NCI-H1436 treated with DMSO at 0.1 percent for 48 hours (cell line): ENCODE results near the gene ADCY5.

Source experiments
- DNase-seq: peaks from one replicate; lab custom pipeline; 2025; lab: John Stamatoyannopoulos, UW

Gene ADCY5

DNA sequence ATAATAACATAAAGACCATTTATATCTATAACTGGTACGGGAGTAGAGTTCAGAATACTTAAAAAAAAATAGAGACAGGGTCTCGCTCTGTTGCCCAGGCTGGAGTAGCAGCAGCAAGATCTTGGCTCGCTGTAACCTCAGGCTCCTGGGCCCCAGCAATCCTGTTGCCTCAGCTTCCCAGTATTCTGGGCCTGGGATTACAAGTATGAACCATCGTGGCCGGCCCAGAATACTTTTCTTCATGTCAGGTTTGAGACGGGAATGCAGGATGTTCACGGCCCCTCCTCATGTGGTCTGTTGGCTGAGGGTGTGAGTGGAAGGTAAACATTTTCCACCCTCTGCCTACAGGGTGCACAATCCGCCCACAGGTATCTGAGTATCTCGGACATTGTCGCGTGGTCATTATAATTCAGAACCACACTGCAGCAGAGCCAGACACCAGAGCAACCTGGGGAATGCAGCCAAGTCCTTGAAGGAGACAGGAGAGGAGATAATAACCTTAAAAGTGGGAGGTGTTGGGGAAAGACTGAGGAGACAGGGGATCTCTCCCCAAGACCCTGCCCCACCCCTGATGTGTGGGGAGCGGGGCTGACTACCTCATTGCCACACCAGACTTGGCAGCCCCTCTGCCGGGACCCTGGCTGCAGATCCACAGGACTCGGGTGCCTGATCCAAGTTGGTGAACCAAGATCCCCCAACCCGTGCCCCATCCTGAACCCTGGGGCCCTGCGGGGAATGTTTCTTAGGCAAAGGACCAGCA is 106.8 kb downstream of the ADCY5 start:
- no peak for DNase-seq

GRCh38 chr3:123340336-123340735 is 108.6 kb downstream of the ADCY5 start:
- no peak for DNase-seq

DNA sequence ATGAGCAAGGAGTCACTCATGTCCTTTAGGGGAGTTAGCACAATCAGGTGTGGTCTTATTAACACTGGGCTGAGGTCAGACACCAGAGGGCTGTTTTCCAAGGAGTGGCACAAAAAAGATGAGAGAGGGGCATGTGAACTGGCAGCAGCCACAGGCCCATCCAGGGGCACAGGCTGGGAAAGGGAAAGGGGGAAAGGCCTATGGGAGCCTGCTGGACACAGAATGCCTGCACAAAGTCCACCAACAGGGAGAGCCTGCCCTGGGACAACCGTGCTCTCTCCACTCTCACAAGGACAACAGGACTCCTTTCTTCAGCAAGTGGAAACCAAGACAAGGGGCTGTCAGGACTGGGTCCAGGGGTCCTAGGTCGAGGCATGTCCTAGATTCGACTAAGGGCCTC is 109.6 kb downstream of the ADCY5 start:
- DNase-seq = no peak

GRCh38 chr3:123338620-123339061 is 110.2 kb downstream of the ADCY5 start:
- no peak for DNase-seq

GRCh38 chr3:123337948-123338619 is 110.8 kb downstream of the ADCY5 start:
- DNase-seq = no peak

DNA sequence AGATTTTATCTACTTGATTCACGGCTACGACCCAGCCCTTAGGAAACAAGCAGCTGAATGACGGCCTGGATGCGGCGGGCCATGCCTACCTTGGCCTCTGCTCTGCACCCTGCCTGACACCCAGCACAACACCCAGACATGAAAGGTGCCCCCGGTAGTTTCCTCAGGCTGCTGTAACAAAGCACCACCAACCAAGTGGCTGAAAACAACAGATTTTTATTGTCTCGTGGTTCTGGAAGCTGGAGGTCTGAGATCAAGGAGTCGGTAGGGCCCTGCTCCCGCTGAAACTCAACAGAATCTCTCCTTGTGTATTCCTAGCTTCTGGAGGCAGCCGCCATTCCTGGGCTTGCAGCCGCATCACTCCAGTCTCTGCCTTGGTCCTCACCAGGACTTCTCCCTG is 111.7 kb downstream of the ADCY5 start:
- no peak for DNase-seq

- DNase-seq = no peak
Observed at GRCh38 chr3:123336441-123336851, 112.4 kb downstream of the ADCY5 start.

DNA sequence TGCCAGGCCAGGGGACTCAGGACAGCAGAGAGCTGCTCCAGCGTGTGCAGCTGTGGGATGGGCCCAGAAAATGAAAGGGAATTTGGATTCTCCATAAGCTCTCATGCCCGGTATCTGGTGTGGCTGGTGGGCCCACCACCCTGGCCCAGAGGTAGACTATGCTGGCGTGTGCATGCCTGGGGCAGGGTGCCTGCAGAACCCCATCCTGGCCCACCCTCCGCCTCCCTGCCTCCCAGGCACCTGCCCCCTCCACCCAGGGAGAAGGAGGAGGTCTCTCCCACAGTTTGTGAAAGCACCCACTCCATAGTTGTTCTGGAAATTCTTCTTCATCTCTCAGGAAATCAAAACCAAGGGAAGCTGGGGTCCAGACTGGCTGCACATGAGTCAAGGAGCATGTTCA is 112.9 kb downstream of the ADCY5 start:
- no peak for DNase-seq

- no peak for DNase-seq
Observed at GRCh38 chr3:123335007-123335670, 113.8 kb downstream of the ADCY5 start.

DNA sequence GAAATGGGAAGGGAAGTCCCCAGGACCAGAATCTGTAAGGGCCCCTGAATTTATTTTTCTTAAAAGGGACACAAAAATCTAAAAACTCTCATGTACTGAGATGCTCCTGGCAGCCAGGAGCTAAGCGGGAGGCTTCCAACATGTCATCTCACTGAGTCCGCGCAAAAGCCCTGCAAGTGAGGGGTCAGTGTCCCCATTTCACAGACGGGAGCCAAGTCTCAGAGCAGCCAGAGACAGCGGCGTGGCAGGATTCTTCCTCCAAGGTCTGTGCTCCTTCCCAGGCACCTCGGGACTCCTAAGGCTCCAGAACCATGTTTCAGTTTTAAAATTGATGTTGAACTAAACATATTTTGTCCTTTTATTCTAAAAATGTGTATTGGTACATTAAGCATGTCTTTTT is 114.8 kb downstream of the ADCY5 start:
- no peak for DNase-seq

DNA sequence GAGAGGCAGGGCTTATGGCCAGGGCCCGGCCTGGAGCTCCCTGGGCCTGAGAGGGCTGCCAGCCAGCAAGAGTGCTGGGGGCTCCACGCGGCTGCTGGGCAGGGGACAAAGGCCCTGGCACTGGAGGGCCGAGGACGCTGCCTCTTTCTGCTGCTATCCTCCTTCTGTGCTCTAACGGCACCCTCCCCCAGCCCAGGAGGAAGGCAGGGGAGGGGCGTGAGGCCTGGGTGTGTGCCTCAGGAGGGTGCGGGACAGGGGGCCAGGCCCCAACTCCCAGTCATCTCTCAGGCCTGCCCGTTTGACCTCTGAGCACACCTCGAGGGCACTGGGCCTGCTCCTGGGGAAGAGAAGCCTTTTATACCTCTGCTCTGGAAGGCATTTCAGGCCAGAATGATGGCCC is 115.5 kb downstream of the ADCY5 start:
- DNase-seq = no peak

GRCh38 chr3:123332124-123332641 is 116.7 kb downstream of the ADCY5 start:
- no peak for DNase-seq

DNA sequence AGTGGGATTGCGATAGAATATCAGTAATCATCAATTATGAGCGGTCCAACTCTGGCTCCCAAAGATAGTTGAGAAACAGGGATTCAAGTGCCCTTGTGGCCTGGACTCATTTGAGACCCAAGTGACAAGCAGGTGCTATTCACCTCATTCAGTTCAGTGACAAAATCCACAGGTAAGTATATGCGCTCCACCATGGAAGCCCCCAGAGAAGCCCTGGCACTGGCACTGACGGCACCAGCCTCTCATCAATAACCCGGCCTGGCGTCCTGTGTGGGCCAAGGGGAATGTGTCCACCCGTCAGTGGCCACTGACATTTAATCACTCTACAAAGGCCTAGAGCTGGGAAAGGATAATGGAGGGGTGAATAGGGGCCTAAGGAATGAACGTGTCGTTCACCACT is 117.2 kb downstream of the ADCY5 start:
- no peak for DNase-seq

DNA sequence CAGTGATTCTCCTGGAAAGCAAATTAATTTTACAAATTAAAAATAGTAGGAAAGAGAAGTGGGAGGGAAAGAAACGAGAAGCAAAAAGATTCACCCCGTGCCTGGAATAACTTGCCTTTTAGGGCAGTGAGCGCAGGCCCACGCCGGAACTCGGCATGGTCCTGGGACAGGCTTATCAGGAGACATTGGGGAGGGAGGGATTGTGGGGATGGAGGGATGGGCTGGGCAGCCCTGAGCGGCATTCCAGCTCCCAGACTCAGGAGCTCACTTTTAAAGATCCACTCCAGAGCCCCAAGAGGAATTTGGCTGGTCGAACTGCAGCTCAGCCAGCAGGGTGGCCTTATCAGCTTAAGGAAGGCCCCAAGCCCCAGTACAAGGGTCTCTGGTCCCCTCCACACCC is 117.9 kb downstream of the ADCY5 start:
- DNase-seq = no peak

- DNase-seq = no peak
Observed at GRCh38 chr3:123330441-123330991, 118.4 kb downstream of the ADCY5 start.

GRCh38 chr3:123329636-123330340 is 119.1 kb downstream of the ADCY5 start:
- no peak for DNase-seq

GRCh38 chr3:123328851-123329635 is 119.8 kb downstream of the ADCY5 start:
- DNase-seq = no peak

DNA sequence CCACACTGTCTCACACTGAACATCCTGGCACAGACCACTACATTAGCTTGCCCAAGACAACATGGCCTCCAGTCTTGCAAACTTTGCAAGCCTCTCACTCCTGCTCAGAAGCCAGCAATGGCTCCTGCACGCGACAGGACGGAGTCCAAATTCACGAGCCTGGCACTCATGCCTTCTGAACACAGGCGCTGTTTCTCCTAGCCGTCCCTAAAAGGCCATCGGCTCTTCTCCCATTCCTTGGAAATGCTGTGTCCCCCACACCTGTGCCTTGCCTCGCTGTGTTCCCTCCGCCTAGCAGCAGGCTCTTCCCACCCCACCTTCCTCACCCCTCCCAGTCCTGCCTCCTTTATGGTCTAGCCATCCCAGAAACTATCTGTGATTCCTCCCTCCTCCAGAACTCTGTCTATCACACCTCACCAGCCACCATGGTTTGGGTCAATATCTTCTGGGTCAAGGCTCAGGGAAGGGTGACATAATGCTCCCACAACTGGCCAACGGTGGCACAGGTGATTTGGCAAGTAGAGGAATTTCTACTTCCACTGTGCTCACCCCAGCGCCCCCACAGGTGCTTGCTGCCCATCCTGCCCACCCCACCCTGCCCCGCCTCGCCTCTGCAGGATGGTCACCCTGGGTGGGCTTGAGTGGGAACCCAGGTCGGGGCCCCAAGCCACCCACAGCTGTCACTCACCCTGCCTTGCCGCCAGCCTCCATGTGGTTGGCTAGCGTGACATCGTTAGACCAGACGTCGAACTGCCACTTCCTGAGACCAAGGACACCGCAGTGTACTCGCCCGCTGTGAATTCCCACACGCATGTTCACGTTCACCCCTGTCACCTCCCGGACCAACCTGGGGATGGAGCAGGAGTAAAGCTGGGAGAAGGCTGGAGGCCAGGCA is 120.7 kb downstream of the ADCY5 start:
- DNase-seq = no peak

DNA sequence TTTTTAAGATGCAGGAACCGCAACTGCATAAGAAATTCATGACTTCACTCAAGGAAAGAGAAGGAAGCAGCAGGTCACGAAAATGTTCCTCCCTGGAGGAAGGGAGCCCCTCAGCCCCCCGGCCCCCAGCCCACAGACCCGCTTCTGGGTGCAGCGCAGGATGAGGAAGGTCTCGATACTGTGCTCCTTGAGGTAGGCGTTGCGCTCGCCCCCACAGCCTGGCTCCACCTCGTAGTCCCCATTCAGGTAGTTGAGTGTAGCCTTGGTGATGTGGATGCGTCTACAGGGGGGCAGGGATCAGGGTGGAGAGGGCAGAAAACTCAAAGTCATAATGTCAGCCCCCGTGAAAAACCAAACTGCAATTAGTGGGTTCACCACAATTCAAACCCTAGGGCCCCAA is 121.4 kb downstream of the ADCY5 start:
- no peak for DNase-seq

- no peak for DNase-seq
Observed at GRCh38 chr3:123326531-123326930, 122.4 kb downstream of the ADCY5 start.
